Lower leg skin (tissue), 4 donors: ENCODE results near the gene EGFL7. TPM values are rescaled to one million over a fixed set of nuclear protein-coding genes. Genes with fewer than 3 reads are reported as not detected.

ENCODE experiments used
- DNase-seq, 2 donors: peaks; one replicate each; pipeline ENCODE4 v3.0.0-alpha.2; 2019; ENCODE audit warnings: low spot score in 2 of 2
- H3K4me3 ChIP-seq: fragments of 200-600 bp; sonication (generic); 2 replicates; pipeline ENCODE4 v1.5.1; 2017; ENCODE audit warnings: mild to moderate bottlenecking, low read depth; ENCODE audit not compliant: poor library complexity, severe bottlenecking
- POLR2A ChIP-seq, 2 donors: fragments of 450-650 bp; IDR thresholded peaks; one replicate each; pipeline ENCODE4 v1.6.1; 2016 to 2017; ENCODE audit warnings: antibody characterized with exemption in 2 of 2, mild to moderate bottlenecking in 1 of 2, moderate library complexity in 1 of 2
- WGBS, 2 donors: methylation state at CpG; one replicate each; pipeline ENCODE4 v1.1.5; 2018; 5-methylcytosine and 5-hydroxymethylcytosine counted together
- intact Hi-C: fragments of 100-400 bp; cut with DNase I; formaldehyde crosslinking; loops from one replicate; pipeline ENCODE4 v1.15.0; 2023; ENCODE audit warnings: low total_unique reads
- total RNA-seq, 4 donors: library from RNA; depleted of rRNA; stranded (reverse); fragments of >200 nt; gene quantifications; one replicate each; pipeline ENCODE4 v1.1.0, GENCODE V29; 2016
- TF ChIP-seq, protein P1 (sequence below), 3 donors: fragments of 450-650 bp; IDR thresholded peaks; one replicate each; pipeline ENCODE4 v1.5.1; 2016; ENCODE audit warnings: antibody characterized with exemption in 3 of 3, mild to moderate bottlenecking in 3 of 3, moderate library complexity in 2 of 3

The EGFL7 gene
- total RNA-seq, 4 donors from 2014 or later: 27.8 to 62.2 (median 46.2) TPM

GRCh38 chr9:136690806-136691261 lies 28.1 kb downstream of the EGFL7 start:
- WGBS, 2 donors: 68% methylated on average over 13 to 15 of the region's 15 CpGs
- intact Hi-C loops: no loop called here
- H3K4me3 ChIP-seq: no peak overlapping the region
- no peak for TF ChIP-seq POLR2A (IDR thresholded peaks at IDR 0.05)
- TF ChIP-seq, protein P1, sequence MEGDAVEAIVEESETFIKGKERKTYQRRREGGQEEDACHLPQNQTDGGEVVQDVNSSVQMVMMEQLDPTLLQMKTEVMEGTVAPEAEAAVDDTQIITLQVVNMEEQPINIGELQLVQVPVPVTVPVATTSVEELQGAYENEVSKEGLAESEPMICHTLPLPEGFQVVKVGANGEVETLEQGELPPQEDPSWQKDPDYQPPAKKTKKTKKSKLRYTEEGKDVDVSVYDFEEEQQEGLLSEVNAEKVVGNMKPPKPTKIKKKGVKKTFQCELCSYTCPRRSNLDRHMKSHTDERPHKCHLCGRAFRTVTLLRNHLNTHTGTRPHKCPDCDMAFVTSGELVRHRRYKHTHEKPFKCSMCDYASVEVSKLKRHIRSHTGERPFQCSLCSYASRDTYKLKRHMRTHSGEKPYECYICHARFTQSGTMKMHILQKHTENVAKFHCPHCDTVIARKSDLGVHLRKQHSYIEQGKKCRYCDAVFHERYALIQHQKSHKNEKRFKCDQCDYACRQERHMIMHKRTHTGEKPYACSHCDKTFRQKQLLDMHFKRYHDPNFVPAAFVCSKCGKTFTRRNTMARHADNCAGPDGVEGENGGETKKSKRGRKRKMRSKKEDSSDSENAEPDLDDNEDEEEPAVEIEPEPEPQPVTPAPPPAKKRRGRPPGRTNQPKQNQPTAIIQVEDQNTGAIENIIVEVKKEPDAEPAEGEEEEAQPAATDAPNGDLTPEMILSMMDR (IDR thresholded peaks at IDR 0.05): no peak
- no peak for DNase-seq

- intact Hi-C loops: no loop called here
- no peak for TF ChIP-seq POLR2A (IDR thresholded peaks at IDR 0.05)
- TF ChIP-seq, protein P1 (IDR thresholded peaks at IDR 0.05): no peak
- 89 to 92% methylated on average over 13 to 26 of the region's 29 CpGs for WGBS, 2 donors
- DNase-seq: no peak
- H3K4me3 ChIP-seq: no peak overlapping the region
Measured at GRCh38 chr9:136691316-136692184, 28.8 kb downstream of the EGFL7 start.

- no peak for DNase-seq
- intact Hi-C loops: no loop called here
- 86% methylated on average over 22 to 46 of the region's 46 CpGs for WGBS, 2 donors
- TF ChIP-seq, protein P1 (IDR thresholded peaks at IDR 0.05): no peak
- TF ChIP-seq POLR2A (IDR thresholded peaks at IDR 0.05): no peak
- no peak overlapping the region for H3K4me3 ChIP-seq
Measured at GRCh38 chr9:136692185-136693134, 29.7 kb downstream of the EGFL7 start.

- WGBS, 2 donors: 77 to 79% methylated on average over 14 of the region's 14 CpGs
- intact Hi-C loops: no loop called here
- no peak for DNase-seq
- no peak overlapping the region for H3K4me3 ChIP-seq
- TF ChIP-seq, protein P1 (IDR thresholded peaks at IDR 0.05): no peak
- no peak for TF ChIP-seq POLR2A (IDR thresholded peaks at IDR 0.05)
Measured at GRCh38 chr9:136693135-136693489, 30.4 kb downstream of the EGFL7 start.

- H3K4me3 ChIP-seq: no peak overlapping the region
- DNase-seq: no peak
- 43 to 54% methylated on average over 12 to 13 of the region's 15 CpGs for WGBS, 2 donors
- TF ChIP-seq POLR2A (IDR thresholded peaks at IDR 0.05): no peak
- TF ChIP-seq, protein P1 (IDR thresholded peaks at IDR 0.05): no peak
- intact Hi-C loops: no loop called here
Measured at GRCh38 chr9:136693490-136694162, 30.9 kb downstream of the EGFL7 start.
